CD4-positive, CD25-positive, alpha-beta regulatory T cell (primary cell): Measurements from ENCODE around the gene TRIM29. TPM values are rescaled to one million over a fixed set of nuclear protein-coding genes. Genes with fewer than 3 reads are reported as not detected.

Experiments used
- ATAC-seq, 2 donors: fragments of 150-1000 bp; cut with Tn5 transposase; one replicate each; pipeline ENCODE4 v1.10.0; 2021; ENCODE audit warnings: low read depth in 2 of 2, moderate number of reproducible peaks in 2 of 2, moderate library complexity in 1 of 2
- DNase-seq, 3 donors: peaks; one replicate each; pipeline versions ENCODE4 v3.0.0 to v3.0.0-alpha.2; 2012 to 2022; ENCODE audit warnings: mixed read lengths in 1 of 3
- H3K27ac ChIP-seq: one replicate; pipeline ENCODE4 v1.7.0; 2013; ENCODE audit warnings: mild to moderate bottlenecking, low read length; ENCODE audit not compliant: insufficient read depth, poor library complexity, severe bottlenecking
- H3K27me3 ChIP-seq: one replicate; pipeline ENCODE4 v1.7.0; 2013; ENCODE audit warnings: low read length; ENCODE audit not compliant: control insufficient read depth, insufficient read depth
- H3K36me3 ChIP-seq: one replicate; pipeline ENCODE4 v1.7.0; 2013; ENCODE audit warnings: mild to moderate bottlenecking, low read length, moderate library complexity; ENCODE audit not compliant: control insufficient read depth, insufficient read depth
- H3K4me1 ChIP-seq: 2 replicates; pipeline ENCODE4 v1.7.0; 2013; ENCODE audit warnings: mild to moderate bottlenecking, low read length; ENCODE audit not compliant: insufficient read depth, control insufficient read depth, poor library complexity, severe bottlenecking
- H3K4me3 ChIP-seq: one replicate; pipeline ENCODE4 v1.7.0; 2013; ENCODE audit warnings: low read depth, mild to moderate bottlenecking, low read length, moderate library complexity
- H3K9me3 ChIP-seq, 2 experiments: 1 replicate in 1 of 2; 2 replicates in 1 of 2; pipeline ENCODE4 v1.7.0; 2013; ENCODE audit warnings: low read length in 2 of 2, mild to moderate bottlenecking in 1 of 2, moderate library complexity in 1 of 2; ENCODE audit not compliant: control insufficient read depth in 2 of 2
- H3K27ac Mint-ChIP-seq, 3 donors: one replicate each; pipeline ENCODE4 v1.8.0; 2020 to 2022; ENCODE audit warnings: mild to moderate bottlenecking in 3 of 3, mixed read lengths in 3 of 3, moderate library complexity in 2 of 3
- H3K27me3 Mint-ChIP-seq: one replicate; pipeline ENCODE4 v1.8.0; 2022; ENCODE audit warnings: mild to moderate bottlenecking, mixed read lengths
- H3K36me3 Mint-ChIP-seq: one replicate; pipeline ENCODE4 v1.8.0; 2020; ENCODE audit warnings: mixed read lengths
- H3K4me1 Mint-ChIP-seq, 4 donors: one replicate each; pipeline ENCODE4 v1.8.0; 2020 to 2022; ENCODE audit warnings: mixed read lengths in 4 of 4, mild to moderate bottlenecking in 1 of 4
- H3K4me3 Mint-ChIP-seq, 4 donors: one replicate each; pipeline ENCODE4 v1.8.0; 2020 to 2022; ENCODE audit warnings: mild to moderate bottlenecking in 4 of 4, mixed read lengths in 4 of 4, moderate library complexity in 3 of 4
- H3K9me3 Mint-ChIP-seq, 7 donors: one replicate each; pipeline ENCODE4 v1.8.0; 2020 to 2022; ENCODE audit warnings: mixed read lengths in 7 of 7, mild to moderate bottlenecking in 3 of 7, moderate library complexity in 2 of 7
- polyA plus RNA-seq, 4 donors: library from polyadenylated mRNA; unstranded; fragments of 300-500 nt; fragmentation: Illumina TruSeq; gene quantifications; one replicate each; pipeline ENCODE4 v1.2.3, GENCODE V29; 2021
- total RNA-seq: library from RNA; stranded (reverse); gene quantifications from one replicate; pipeline ENCODE4 v1.2.3, GENCODE V29; 2022

The TRIM29 gene
- total and polyA plus RNA-seq, 5 donors from 2014 or later = not detected

GRCh38 chr11:120068114-120068573, 69.8 kb downstream of the TRIM29 start:
- H3K27me3 Mint-ChIP-seq = peaks cover 4% of the 10 kb centered on the region
- no peaks in the 10 kb centered on the region for H3K9me3 ChIP-seq
- H3K4me3 ChIP-seq = no peak overlapping the region
- peaks cover 0 to 5% (median 0%) of the 10 kb centered on the region in 7 donors for H3K9me3 Mint-ChIP-seq
- no peaks in the 10 kb centered on the region for H3K36me3 Mint-ChIP-seq
- DNase-seq (no peak), ATAC-seq (no peak)
- no peak overlapping the region for H3K27ac Mint-ChIP-seq
- peaks cover 2% of the 10 kb centered on the region for H3K27me3 ChIP-seq
- H3K4me3 Mint-ChIP-seq = no peak overlapping the region
- H3K4me1 ChIP-seq = no peaks in the 10 kb centered on the region
- H3K4me1 Mint-ChIP-seq = no peaks in the 10 kb centered on the region
- no peak overlapping the region for H3K27ac ChIP-seq
- H3K36me3 ChIP-seq = no peaks in the 10 kb centered on the region

GRCh38 chr11:120067438-120068113, 70.3 kb downstream of the TRIM29 start:
- Histone ChIP-seq H3K36me3 (no peaks in the 10 kb centered on the region), H3K27ac (no peak overlapping the region), H3K4me1 (no peaks in the 10 kb centered on the region), H3K4me3 (no peak overlapping the region), H3K27me3 (peaks cover 2% of the 10 kb centered on the region), H3K9me3 (no peaks in the 10 kb centered on the region)
- no peak overlapping the region for H3K4me3 Mint-ChIP-seq
- DNase-seq = no peak
- ATAC-seq = no peak
- H3K4me1 Mint-ChIP-seq = no peaks in the 10 kb centered on the region
- H3K9me3 Mint-ChIP-seq = peaks cover 0 to 5% (median 0%) of the 10 kb centered on the region in 7 donors
- peaks cover 4% of the 10 kb centered on the region for H3K27me3 Mint-ChIP-seq
- no peaks in the 10 kb centered on the region for H3K36me3 Mint-ChIP-seq
- H3K27ac Mint-ChIP-seq = no peak overlapping the region

GRCh38 chr11:120066738-120067437, 71.0 kb downstream of the TRIM29 start:
- no peak for ATAC-seq
- no peaks in the 10 kb centered on the region for H3K4me1 ChIP-seq
- Mint-ChIP-seq H3K4me3 (no peak overlapping the region), H3K36me3 (no peaks in the 10 kb centered on the region), H3K9me3 (peaks cover 0 to 5% (median 0%) of the 10 kb centered on the region in 7 donors), H3K27me3 (peaks cover 4% of the 10 kb centered on the region), H3K4me1 (no peaks in the 10 kb centered on the region), H3K27ac (no peak overlapping the region)
- H3K4me3 ChIP-seq = no peak overlapping the region
- DNase-seq = no peak
- H3K27ac ChIP-seq = no peak overlapping the region
- H3K27me3 ChIP-seq = peaks cover 2% of the 10 kb centered on the region
- H3K9me3 ChIP-seq = no peaks in the 10 kb centered on the region
- H3K36me3 ChIP-seq = no peaks in the 10 kb centered on the region

GRCh38 chr11:120065876-120066275, 72.0 kb downstream of the TRIM29 start:
- Histone ChIP-seq H3K36me3 (no peaks in the 10 kb centered on the region), H3K4me1 (no peaks in the 10 kb centered on the region), H3K27me3 (peaks cover 2% of the 10 kb centered on the region), H3K9me3 (no peaks in the 10 kb centered on the region), H3K4me3 (no peak overlapping the region), H3K27ac (no peak overlapping the region)
- Mint-ChIP-seq H3K36me3 (no peaks in the 10 kb centered on the region), H3K4me3 (no peak overlapping the region), H3K4me1 (no peaks in the 10 kb centered on the region), H3K27me3 (peaks cover 4% of the 10 kb centered on the region), H3K9me3 (peaks cover 0 to 5% (median 0%) of the 10 kb centered on the region in 7 donors), H3K27ac (no peak overlapping the region)
- ATAC-seq (no peak), DNase-seq (no peak)

- Histone ChIP-seq H3K27me3 (peaks cover 2% of the 10 kb centered on the region), H3K27ac (no peak overlapping the region), H3K4me3 (no peak overlapping the region), H3K36me3 (no peaks in the 10 kb centered on the region), H3K9me3 (no peaks in the 10 kb centered on the region), H3K4me1 (no peaks in the 10 kb centered on the region)
- ATAC-seq = no peak
- Mint-ChIP-seq H3K36me3 (no peaks in the 10 kb centered on the region), H3K4me3 (no peak overlapping the region), H3K9me3 (peaks cover 0 to 5% (median 0%) of the 10 kb centered on the region in 7 donors), H3K4me1 (no peaks in the 10 kb centered on the region), H3K27ac (no peak overlapping the region), H3K27me3 (peaks cover 4% of the 10 kb centered on the region)
- no peak for DNase-seq
These were observed 72.7 kb downstream of the TRIM29 start for GRCh38 chr11:120065176-120065575.

- peaks cover 0 to 5% (median 0%) of the 10 kb centered on the region in 7 donors for H3K9me3 Mint-ChIP-seq
- no peaks in the 10 kb centered on the region for H3K4me1 Mint-ChIP-seq
- H3K27me3 Mint-ChIP-seq = peaks cover 4% of the 10 kb centered on the region
- H3K4me3 Mint-ChIP-seq = no peak overlapping the region
- DNase-seq = no peak
- H3K27me3 ChIP-seq = peaks cover 1% of the 10 kb centered on the region
- no peak overlapping the region for H3K27ac ChIP-seq
- H3K36me3 Mint-ChIP-seq = no peaks in the 10 kb centered on the region
- H3K36me3 ChIP-seq = no peaks in the 10 kb centered on the region
- no peak overlapping the region for H3K4me3 ChIP-seq
- H3K27ac Mint-ChIP-seq = no peak overlapping the region
- ATAC-seq = no peak
- H3K9me3 ChIP-seq = no peaks in the 10 kb centered on the region
- H3K4me1 ChIP-seq = no peaks in the 10 kb centered on the region
These were observed 73.6 kb downstream of the TRIM29 start for GRCh38 chr11:120064341-120064740.

- H3K9me3 Mint-ChIP-seq = peaks cover 0 to 7% (median 0%) of the 10 kb centered on the region in 7 donors
- H3K36me3 Mint-ChIP-seq = no peaks in the 10 kb centered on the region
- ATAC-seq (no peak), DNase-seq (no peak)
- H3K27ac Mint-ChIP-seq = no peak overlapping the region
- Histone ChIP-seq H3K4me1 (no peaks in the 10 kb centered on the region), H3K4me3 (no peak overlapping the region), H3K9me3 (no peaks in the 10 kb centered on the region), H3K27ac (no peak overlapping the region), H3K36me3 (no peaks in the 10 kb centered on the region), H3K27me3 (no peaks in the 10 kb centered on the region)
- peaks cover 8% of the 10 kb centered on the region for H3K27me3 Mint-ChIP-seq
- H3K4me3 Mint-ChIP-seq = no peak overlapping the region
- H3K4me1 Mint-ChIP-seq = no peaks in the 10 kb centered on the region
These were observed 74.1 kb downstream of the TRIM29 start for GRCh38 chr11:120063686-120064340.
